Measurements from ENCODE around the gene ACAT1. TPM values are rescaled to one million over a fixed set of nuclear protein-coding genes. Genes with fewer than 3 reads are reported as not detected.
"Not testable (repeated sequence)": the region's sequence is repeated elsewhere in the genome, so short reads cannot be mapped to it uniquely, and the experiment has no call there.

ACAT1 gene
- 66.8 and 76.6 TPM in 2 replicates for total RNA-seq

DNA sequence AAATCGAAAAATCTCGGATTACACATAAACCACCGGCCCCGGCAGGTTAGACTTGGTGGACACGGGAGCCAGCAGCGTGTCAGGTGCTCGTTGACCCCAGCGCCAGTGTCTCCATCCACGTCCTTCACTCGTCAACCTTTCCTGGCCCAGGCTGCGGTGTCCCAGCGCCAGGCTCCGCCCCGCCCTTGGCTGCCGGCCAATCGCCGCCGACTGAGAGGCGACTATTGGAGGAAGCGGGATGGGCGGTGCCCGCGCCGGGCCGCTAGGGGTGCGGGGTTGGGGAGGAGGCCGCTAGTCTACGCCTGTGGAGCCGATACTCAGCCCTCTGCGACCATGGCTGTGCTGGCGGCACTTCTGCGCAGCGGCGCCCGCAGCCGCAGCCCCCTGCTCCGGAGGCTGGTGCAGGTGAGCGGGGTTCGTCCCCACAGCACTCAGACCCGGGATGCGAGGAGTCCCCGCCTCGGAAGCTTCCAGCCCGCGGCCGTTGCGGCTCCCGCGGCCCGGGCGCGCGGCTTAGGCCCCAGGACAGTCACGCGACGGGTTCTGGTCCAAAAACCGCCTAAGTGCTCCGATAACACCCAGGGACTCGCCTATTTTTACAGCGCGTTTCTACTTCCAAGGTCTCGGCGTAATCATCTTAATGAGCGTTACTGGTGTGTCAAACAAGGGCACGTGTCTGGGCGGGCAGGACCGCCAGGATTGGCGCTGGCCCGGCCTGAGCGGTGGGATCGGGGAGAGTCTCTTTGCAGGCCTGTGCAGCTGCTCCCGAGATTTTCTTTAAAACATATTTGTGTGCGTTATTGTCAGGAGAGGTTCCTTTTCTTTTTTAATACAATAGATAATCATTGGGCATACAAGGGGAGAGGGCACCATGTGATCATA is at the start of gene ACAT1:
Gene ACAT1, plus strand, starts transcription at position 294 of the 882 bp plus-strand sequence. Its CDS starts 40 bp downstream, at position 334.
- H3K4me1 Mint-ChIP-seq (ENCODE audit: low read depth) = peaks cover 40% of the 10 kb centered on the region
- H3K4me3 Mint-ChIP-seq (ENCODE audit: low read depth) = peak within 1 kb of the TSS; percentile 95
- intact Hi-C loops (cut with micrococcal nuclease) = loop anchor here (1.0 to 5.0 kb wide), 6 partner anchors 15 to 543 kb away; partner anchors contain the start of genes C11orf65 and POGLUT3
- H3K27me3 Mint-ChIP-seq (ENCODE audit: low read depth) = no peaks in the 10 kb centered on the region
- peak within 1 kb of the TSS; percentile 90 for H3K27ac Mint-ChIP-seq
- no peaks in the 10 kb centered on the region for H3K9me3 Mint-ChIP-seq
- peaks cover 23% of the 10 kb centered on the region for H3K36me3 Mint-ChIP-seq (ENCODE audit: low read depth)
- peak; percentile 95 for DNase-seq (ENCODE audit: low spot score)

- Mint-ChIP-seq H3K27me3 (ENCODE audit: low read depth) (no peaks in the 10 kb centered on the region), H3K27ac (no peak overlapping the region), H3K36me3 (ENCODE audit: low read depth) (peaks cover 53% of the 10 kb centered on the region), H3K4me3 (ENCODE audit: low read depth) (no peak overlapping the region), H3K9me3 (no peaks in the 10 kb centered on the region), H3K4me1 (ENCODE audit: low read depth) (no peaks in the 10 kb centered on the region)
- intact Hi-C loops (cut with micrococcal nuclease) = no loop called here
- no peak for DNase-seq (ENCODE audit: low spot score)
These were observed 36.6 kb upstream of the ACAT1 start for GRCh38 chr11:108084811-108085210.

- Mint-ChIP-seq H3K27ac (no peak overlapping the region), H3K9me3 (no peaks in the 10 kb centered on the region), H3K36me3 (ENCODE audit: low read depth) (peaks cover 46% of the 10 kb centered on the region), H3K4me1 (ENCODE audit: low read depth) (no peaks in the 10 kb centered on the region), H3K27me3 (ENCODE audit: low read depth) (no peaks in the 10 kb centered on the region), H3K4me3 (ENCODE audit: low read depth) (no peak overlapping the region)
- DNase-seq (ENCODE audit: low spot score) = no peak
- intact Hi-C loops (cut with micrococcal nuclease) = no loop called here
These were observed 35.7 kb upstream of the ACAT1 start for GRCh38 chr11:108085672-108086071.

GRCh38 chr11:108092134-108092533 is 29.2 kb upstream of the ACAT1 start:
- Mint-ChIP-seq H3K4me3 (ENCODE audit: low read depth) (no peak overlapping the region), H3K9me3 (no peaks in the 10 kb centered on the region), H3K27ac (no peak overlapping the region), H3K4me1 (ENCODE audit: low read depth) (no peaks in the 10 kb centered on the region), H3K27me3 (ENCODE audit: low read depth) (no peaks in the 10 kb centered on the region), H3K36me3 (ENCODE audit: low read depth) (peaks cover 31% of the 10 kb centered on the region)
- intact Hi-C loops (cut with micrococcal nuclease) = no loop called here
- DNase-seq (ENCODE audit: low spot score) = no peak

DNA sequence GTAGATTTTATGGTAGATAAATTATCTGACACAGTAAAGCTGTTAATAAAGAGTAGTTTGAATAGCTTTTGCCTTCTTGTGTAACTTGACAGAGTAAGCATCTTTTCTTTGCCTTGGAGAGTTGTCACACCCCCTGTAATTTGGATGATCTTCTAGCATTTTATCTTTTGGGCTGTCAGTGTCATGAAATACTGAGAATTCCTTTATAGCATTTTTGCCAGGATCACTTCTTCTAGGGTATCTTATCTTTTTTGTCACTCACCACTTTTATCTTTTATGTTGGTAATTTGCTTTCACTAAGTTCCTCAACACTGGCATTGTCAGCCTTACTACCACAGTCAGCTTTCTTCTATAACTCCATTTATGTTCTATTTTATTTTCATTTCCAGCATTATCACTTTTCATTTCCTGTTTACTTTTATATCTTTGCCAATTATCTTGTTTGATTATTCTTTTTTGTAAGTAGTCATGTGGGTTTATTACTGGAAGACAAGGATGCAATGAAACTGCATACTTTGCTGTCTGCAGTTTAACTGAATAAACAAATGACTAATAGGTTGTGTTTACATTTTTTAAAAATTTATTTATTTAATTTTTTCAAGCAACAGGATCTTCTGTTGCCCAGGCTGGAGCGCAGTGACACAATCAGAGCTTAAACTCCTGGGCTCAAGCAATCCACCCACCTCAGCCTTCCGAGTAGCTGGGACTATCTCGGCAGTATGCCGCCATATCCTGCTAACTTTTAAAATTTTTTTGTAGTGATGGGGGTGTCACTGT is 28.1 kb upstream of the ACAT1 start:
- peaks cover 37% of the 10 kb centered on the region for H3K36me3 Mint-ChIP-seq (ENCODE audit: low read depth)

DNA sequence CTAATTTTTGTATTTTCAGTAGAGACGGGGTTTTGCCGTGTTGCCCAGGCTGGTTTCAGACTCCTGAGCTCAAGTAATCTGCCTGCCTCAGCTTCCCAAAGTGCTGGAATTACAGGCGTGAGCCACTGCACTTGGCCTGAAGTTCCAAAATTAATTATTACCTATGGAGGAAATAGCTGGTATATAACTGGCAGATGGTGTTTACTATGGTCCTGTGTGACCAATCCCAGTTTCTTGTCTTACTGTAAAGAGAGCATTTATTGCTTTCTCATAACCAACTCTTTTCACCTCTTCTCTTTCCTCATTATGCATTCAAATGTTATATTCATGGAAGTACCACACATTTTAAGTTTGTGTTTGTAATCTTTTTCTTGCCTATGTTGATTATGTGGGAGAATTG is 24.2 kb upstream of the ACAT1 start:
- Mint-ChIP-seq H3K27ac (no peak overlapping the region), H3K36me3 (ENCODE audit: low read depth) (peaks cover 31% of the 10 kb centered on the region), H3K9me3 (no peaks in the 10 kb centered on the region), H3K27me3 (ENCODE audit: low read depth) (no peaks in the 10 kb centered on the region), H3K4me3 (ENCODE audit: low read depth) (no peak overlapping the region), H3K4me1 (ENCODE audit: low read depth) (no peaks in the 10 kb centered on the region)
- intact Hi-C loops (cut with micrococcal nuclease) = no loop called here
- no peak for DNase-seq (ENCODE audit: low spot score)

More for the DNA sequence above, 28.1 kb upstream of the ACAT1 start:
- intact Hi-C loops (cut with micrococcal nuclease) = no loop called here
- H3K4me3 Mint-ChIP-seq (ENCODE audit: low read depth) = no peak overlapping the region
- no peaks in the 10 kb centered on the region for H3K9me3 Mint-ChIP-seq
- H3K27me3 Mint-ChIP-seq (ENCODE audit: low read depth) = no peaks in the 10 kb centered on the region
- no peak overlapping the region for H3K27ac Mint-ChIP-seq
- H3K4me1 Mint-ChIP-seq (ENCODE audit: low read depth) = no peaks in the 10 kb centered on the region
- no peak for DNase-seq (ENCODE audit: low spot score)

GRCh38 chr11:108101090-108101775 is 20.1 kb upstream of the ACAT1 start:
- Mint-ChIP-seq H3K27me3 (ENCODE audit: low read depth) (no peaks in the 10 kb centered on the region), H3K4me3 (ENCODE audit: low read depth) (no peak overlapping the region), H3K4me1 (ENCODE audit: low read depth) (no peaks in the 10 kb centered on the region), H3K27ac (no peak overlapping the region), H3K36me3 (ENCODE audit: low read depth) (peaks cover 24% of the 10 kb centered on the region), H3K9me3 (no peaks in the 10 kb centered on the region)
- no peak for DNase-seq (ENCODE audit: low spot score)
- intact Hi-C loops (cut with micrococcal nuclease) = no loop called here

DNA sequence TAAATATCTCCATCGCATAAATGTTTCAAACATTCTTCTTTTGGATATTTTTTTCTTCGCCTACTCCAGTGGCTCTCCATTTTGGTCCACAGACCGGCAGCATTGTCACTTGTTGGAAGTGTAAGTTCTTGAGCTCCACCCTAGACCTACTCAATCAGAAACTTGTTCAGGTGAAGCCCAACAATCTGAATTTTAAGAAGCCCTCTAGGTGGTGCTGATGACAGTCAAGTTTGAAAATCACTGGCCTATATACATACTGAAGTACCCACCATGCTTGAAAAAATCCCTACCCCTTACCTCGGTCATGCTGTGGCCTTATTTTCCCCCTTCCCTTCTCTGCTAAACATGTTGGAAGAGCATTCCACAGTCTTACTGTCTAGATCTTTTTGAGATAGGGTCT is 10.2 kb upstream of the ACAT1 start:
- intact Hi-C loops (cut with micrococcal nuclease) = no loop called here
- no peak overlapping the region for H3K27ac Mint-ChIP-seq

GRCh38 chr11:108112057-108112456 is 9.3 kb upstream of the ACAT1 start:
- no peak overlapping the region for H3K4me3 Mint-ChIP-seq (ENCODE audit: low read depth)
- no peaks in the 10 kb centered on the region for H3K9me3 Mint-ChIP-seq
- intact Hi-C loops (cut with micrococcal nuclease) = no loop called here
- no peak for DNase-seq (ENCODE audit: low spot score)
- H3K36me3 Mint-ChIP-seq (ENCODE audit: low read depth) = peaks cover 3% of the 10 kb centered on the region
- no peaks in the 10 kb centered on the region for H3K4me1 Mint-ChIP-seq (ENCODE audit: low read depth)
- no peak overlapping the region for H3K27ac Mint-ChIP-seq
- no peaks in the 10 kb centered on the region for H3K27me3 Mint-ChIP-seq (ENCODE audit: low read depth)

More for the DNA sequence above, 10.2 kb upstream of the ACAT1 start:
- DNase-seq (ENCODE audit: low spot score) = no peak
- H3K27me3 Mint-ChIP-seq (ENCODE audit: low read depth) = no peaks in the 10 kb centered on the region
- peaks cover 3% of the 10 kb centered on the region for H3K36me3 Mint-ChIP-seq (ENCODE audit: low read depth)
- H3K9me3 Mint-ChIP-seq = no peaks in the 10 kb centered on the region
- no peaks in the 10 kb centered on the region for H3K4me1 Mint-ChIP-seq (ENCODE audit: low read depth)
- H3K4me3 Mint-ChIP-seq (ENCODE audit: low read depth) = no peak overlapping the region

DNA sequence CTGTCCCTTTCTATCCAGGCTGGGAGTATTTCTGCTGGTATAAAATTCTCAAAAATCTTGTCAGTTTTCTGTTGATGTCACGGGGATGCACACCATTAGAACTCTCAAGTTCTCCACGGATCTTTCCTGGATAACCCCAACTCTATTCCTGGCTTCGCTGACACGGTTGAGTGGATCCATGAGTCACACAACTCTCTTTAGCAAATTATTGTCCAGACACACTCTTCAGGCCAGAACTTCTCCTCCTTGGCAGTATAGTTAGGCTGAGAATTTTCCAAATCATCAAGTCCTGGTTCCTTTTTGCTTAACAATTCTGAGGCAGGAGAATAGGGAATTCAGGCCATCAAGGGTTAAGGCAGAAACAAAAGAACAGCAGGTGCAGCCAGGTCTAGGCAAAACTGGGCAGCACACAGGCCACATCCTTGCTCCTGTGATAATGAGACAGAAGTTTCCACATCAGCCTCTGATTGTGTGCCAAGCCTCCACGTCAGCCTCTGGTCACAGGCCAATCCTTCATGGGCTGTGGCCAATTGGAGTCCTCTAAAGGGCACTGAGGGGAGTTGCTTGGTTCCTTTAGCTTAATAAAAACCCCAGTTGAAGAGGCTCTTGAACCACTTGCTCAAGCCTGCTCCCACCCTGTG is 5.7 kb upstream of the ACAT1 start:
- no peaks in the 10 kb centered on the region for H3K36me3 Mint-ChIP-seq (ENCODE audit: low read depth)
- peaks cover 3% of the 10 kb centered on the region for H3K4me1 Mint-ChIP-seq (ENCODE audit: low read depth)
- intact Hi-C loops (cut with micrococcal nuclease) = loop anchor here (2.0 to 5.0 kb wide), 2 partner anchors 103 to 533 kb away; no protein-coding TSS in a partner anchor
- no peak for DNase-seq (ENCODE audit: low spot score)
- H3K27ac Mint-ChIP-seq = no peak overlapping the region
- H3K4me3 Mint-ChIP-seq (ENCODE audit: low read depth) = no peak overlapping the region
- no peaks in the 10 kb centered on the region for H3K27me3 Mint-ChIP-seq (ENCODE audit: low read depth)
- H3K9me3 Mint-ChIP-seq = no peaks in the 10 kb centered on the region

GRCh38 chr11:108117746-108118371 is 3.5 kb upstream of the ACAT1 start:
- Mint-ChIP-seq H3K27ac (no peak overlapping the region), H3K9me3 (no peaks in the 10 kb centered on the region), H3K4me3 (ENCODE audit: low read depth) (no peak overlapping the region), H3K27me3 (ENCODE audit: low read depth) (no peaks in the 10 kb centered on the region), H3K36me3 (ENCODE audit: low read depth) (peaks cover 3% of the 10 kb centered on the region), H3K4me1 (ENCODE audit: low read depth) (peaks cover 17% of the 10 kb centered on the region)
- DNase-seq (ENCODE audit: low spot score) = no peak
- intact Hi-C loops (cut with micrococcal nuclease) = loop anchor here (2.0 to 5.0 kb wide), 3 partner anchors 106 to 537 kb away; no protein-coding TSS in a partner anchor

- intact Hi-C loops (cut with micrococcal nuclease) = loop anchor here (1.0 to 5.0 kb wide), 6 partner anchors 15 to 543 kb away; partner anchors contain the start of genes C11orf65 and POGLUT3
- Mint-ChIP-seq H3K27ac (peak overlapping the region; percentile 81), H3K36me3 (ENCODE audit: low read depth) (peaks cover 18% of the 10 kb centered on the region), H3K4me1 (ENCODE audit: low read depth) (peaks cover 38% of the 10 kb centered on the region), H3K4me3 (ENCODE audit: low read depth) (peak overlapping the region; percentile 95)
- DNase-seq (ENCODE audit: low spot score); H3K27me3 Mint-ChIP-seq (ENCODE audit: low read depth); H3K9me3 Mint-ChIP-seq: not testable (repeated sequence)
These were observed 462 bp upstream of the ACAT1 start for GRCh38 chr11:108120936-108121273.
